T-helper 2 cell (primary cell): ENCODE results near the gene MSMB.
"Not testable (repeated sequence)": the region's sequence is repeated elsewhere in the genome, so short reads cannot be mapped to it uniquely, and the experiment has no call there.

Experiments
- DNase-seq, 5 experiments: peaks; one replicate each; pipeline versions ENCODE4 v3.0.0 to v3.0.0-alpha.2; 2012 to 2022

Gene MSMB

DNA sequence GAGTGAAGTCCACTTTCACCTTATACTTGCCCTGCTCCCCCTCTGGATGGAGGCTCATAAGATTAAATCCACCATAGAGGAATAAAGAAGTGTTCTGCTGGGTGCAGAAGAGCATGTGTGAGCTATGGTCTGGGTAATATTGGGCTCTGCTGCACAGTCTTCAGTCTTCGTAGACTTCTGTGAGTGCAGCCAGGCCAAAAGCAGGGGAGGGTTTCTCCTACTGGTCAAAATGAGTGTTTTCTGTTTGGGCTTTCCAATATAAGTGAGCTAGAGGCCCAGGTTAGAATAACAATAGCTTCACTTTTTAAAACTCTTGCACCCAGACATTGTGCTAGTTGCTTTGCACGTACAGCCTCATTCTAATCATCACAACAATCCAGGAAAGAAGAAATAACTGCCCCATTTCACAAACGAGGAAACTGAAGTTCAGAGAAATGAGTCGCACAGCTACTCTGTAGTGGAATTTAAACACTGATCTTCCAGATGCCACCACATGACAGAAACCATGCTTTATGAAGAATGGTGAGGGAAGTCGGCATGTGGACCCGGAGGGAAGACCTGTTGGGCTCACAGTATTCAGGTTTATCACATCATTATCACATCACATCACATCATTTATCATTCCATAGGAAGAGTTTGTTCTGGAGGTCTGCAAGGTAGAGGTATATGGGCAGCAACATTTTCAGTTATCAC lies 23.8 kb upstream of the MSMB start:
- DNase-seq, result no peak

DNA sequence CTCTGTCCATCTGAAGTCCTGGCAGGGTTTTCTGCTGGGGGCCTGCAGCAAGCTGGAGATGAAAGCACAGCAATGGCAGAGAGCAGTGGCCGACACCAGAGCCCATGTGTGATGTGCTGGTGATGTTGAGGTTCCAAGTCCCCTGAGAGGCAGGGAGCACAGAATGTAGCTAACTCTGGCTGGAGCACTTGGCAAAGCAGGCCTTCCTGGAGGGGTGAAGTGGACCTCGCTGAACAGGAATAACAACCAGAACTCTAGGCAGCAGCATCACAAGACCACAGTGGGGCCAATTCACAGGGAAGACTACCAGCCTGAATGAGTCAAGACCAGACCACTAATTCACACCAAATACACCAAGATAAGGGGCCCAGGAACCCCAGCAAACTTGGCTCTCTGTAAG lies 22.8 kb upstream of the MSMB start:
- DNase-seq, result no peak

DNA sequence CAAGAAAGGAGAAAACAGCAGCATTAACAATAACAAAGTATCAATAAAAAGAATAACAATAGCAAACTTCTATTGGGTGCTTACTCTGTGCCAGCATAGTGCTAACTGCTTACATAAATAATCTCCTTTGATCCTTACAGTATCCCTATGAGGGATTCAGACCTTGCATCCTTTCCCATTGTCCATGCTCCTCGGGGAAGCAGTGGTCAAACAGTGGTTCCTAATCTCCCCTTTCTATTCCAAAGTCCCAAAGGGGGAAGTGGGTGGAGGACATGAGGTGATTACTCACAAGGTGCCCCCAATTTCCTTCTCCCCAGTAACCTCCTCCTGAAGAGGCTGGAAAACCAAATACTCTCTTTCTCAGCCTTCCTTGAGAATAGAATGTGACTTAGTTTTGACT lies 22.0 kb upstream of the MSMB start:
- no peak for DNase-seq

GRCh38 chr10:46064269-46064817 lies 18.3 kb upstream of the MSMB start:
- DNase-seq, result no peak

GRCh38 chr10:46062723-46063428 lies 16.8 kb upstream of the MSMB start:
- no peak for DNase-seq

- no peak for DNase-seq
Observed at GRCh38 chr10:46060706-46061105, 14.6 kb upstream of the MSMB start.

GRCh38 chr10:46057927-46058326 lies 11.9 kb upstream of the MSMB start:
- not testable (repeated sequence) for DNase-seq

DNA sequence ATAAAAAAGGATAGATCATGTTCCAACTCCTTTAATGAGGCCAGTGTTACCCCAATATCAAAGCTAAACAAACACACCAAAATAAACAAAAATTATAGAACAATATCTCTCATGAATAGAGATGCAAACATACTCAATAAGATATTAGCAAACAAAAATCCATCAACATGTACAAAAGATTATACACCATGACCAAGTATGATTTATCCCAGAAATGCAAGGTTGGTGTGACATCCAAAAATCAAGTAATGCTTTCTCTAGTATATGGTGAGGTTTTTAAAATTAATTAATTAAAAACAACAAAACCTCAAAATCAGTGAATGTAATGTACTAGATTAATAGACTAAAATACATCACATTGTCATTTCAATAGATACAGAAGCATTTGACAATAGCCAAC lies 11.0 kb upstream of the MSMB start:
- no peak for DNase-seq

DNA sequence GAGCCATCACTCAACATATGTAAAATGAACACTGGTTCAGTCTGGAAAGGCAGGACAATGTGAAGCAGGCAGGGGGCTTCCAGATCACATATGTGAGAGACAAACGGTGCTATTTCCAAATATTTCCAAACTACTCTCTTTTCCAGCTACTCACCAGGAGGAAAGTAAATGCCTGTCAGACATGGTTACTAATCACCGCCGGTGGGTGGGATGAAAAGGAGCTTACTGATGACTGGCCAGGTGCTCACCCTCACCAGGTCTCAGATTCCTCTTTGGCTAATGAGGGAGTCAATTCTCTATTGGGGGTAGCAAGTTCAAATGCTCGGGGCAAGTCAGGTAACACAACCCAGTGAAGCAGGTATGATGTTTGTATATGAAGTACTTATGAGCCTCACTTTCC lies 9.7 kb upstream of the MSMB start:
- DNase-seq, result no peak

GRCh38 chr10:46053534-46054434 lies 7.7 kb upstream of the MSMB start:
- DNase-seq, result no peak

GRCh38 chr10:46052791-46053375 lies 6.8 kb upstream of the MSMB start:
- DNase-seq, result no peak

DNA sequence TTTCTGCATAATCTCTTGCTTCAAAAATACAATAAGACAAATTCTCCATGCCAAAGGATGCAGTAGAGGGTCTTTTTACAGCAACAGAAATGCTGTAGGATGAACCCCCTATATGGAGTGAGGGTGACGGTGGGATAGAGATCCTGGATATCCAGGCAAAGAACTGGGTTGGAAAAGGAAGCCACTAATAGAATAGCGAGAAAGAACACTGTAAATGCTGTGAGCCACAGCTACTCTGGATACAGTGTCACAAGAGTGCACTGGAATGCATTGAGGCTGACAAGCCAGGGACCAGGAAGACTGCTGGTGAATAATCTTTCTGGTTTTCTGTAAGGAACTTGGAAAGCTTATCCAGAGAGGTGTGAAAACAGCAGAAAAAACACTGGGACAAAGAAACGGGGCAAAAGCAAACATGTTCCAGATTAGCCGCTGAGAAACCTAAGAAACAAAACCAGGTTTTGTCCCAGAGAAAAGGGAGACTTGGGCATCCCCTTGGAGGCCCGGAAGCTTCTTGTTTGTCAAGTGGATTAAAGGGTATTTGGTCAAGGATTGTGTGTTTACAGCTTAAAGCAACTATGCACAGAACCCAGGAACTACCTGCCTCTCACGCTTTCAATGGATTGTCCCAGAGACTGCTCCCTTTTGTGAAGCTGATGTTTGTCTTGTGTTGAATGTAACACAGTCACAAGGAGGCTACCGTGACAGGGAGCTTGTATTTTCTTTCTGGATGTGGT lies 6.2 kb upstream of the MSMB start:
- no peak for DNase-seq

DNA sequence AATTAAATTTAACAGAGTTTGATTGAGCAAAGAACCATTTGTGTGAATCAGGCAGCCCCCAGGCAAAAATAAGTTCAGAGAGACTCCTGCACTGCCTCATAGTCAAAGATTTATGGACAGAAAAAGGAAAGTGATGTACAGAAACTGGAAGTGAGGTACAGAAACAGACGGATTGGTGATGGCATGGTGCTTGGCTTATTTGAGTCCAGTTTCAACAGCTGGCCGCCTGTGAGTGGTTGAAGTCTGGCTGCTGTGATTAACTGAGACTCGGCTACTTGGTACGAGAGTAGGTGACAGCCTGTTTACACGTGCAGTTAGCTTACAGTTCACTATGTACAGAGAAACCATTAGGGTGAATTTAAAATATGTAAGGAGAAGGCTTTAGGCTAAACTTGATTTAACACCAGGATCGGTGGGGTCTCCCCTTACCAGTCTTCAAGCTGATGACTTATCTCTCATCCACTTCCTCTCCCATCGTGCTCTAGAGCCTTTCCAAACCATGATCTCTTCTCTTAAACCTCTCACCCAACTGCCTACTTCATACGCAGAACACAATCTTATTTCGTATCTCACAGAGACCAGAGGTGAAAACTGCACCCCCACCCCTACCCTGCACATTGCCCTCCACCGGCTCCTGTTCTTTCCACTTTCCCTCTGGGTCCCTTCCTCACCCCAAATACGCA lies 5.0 kb upstream of the MSMB start:
- DNase-seq, result no peak

GRCh38 chr10:46049497-46049831 lies 3.4 kb upstream of the MSMB start:
- not testable (repeated sequence) for DNase-seq

DNA sequence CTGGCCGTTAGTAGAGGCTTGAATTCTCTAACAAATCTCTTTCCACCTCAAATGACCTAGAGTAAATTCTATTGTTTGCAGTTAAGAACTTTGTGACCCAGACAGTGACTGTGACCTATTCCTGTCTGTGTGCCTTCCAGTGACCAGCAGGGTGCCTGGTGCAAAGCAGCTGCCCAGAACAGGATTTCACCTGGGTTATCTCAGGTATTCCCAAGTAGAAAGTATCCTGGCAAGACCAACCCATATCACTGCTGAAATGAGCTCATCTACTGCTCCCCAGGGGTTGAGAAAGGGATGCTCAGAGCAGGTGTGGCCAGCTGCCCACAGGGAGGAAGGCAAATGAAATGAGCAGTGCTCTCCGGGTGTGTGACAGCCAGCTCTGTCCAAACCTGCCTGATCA lies 2.1 kb upstream of the MSMB start:
- no peak for DNase-seq

DNA sequence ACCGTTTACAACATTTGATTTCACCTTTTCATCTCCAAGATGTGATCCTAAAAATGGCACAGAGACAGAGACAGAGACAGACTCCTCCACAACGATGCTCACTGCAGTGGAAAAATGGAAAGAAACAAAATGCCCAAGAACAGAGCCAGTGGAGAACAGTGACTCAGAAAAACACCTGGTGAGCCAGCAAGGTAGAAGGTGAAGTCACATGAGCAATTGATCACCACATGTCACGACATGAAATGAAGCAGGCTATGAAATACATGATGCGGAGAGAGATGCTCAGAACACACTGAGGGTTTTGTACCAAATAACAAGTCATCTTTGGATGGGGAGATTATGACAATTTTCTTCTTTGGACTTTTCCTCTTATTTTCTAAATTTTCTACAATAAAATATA lies 3.5 kb downstream of the MSMB start:
- DNase-seq, result no peak

DNA sequence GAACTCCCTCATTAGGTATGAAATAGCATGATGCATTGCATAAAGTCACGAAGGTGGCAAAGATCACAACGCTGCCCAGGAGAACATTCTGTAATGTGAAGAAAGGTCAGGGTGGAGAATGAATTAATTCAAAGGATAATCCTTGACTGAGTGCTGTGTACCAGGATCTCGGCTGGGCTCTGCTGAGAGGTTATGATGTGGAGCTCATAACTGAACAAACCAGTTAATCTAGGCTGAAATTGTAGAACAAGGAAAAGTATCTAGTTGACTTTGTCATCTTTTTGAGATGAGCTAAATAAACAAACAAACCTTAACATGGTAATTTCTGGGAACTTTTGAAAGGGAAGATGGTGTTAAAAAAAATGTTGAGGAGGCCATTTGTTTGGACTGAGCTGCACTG lies 6.1 kb downstream of the MSMB start:
- DNase-seq, result no peak

- DNase-seq, result no peak
Observed at GRCh38 chr10:46037107-46037825, 8.8 kb downstream of the MSMB start.

- no peak for DNase-seq
Observed at GRCh38 chr10:46035923-46036849, 9.9 kb downstream of the MSMB start.

DNA sequence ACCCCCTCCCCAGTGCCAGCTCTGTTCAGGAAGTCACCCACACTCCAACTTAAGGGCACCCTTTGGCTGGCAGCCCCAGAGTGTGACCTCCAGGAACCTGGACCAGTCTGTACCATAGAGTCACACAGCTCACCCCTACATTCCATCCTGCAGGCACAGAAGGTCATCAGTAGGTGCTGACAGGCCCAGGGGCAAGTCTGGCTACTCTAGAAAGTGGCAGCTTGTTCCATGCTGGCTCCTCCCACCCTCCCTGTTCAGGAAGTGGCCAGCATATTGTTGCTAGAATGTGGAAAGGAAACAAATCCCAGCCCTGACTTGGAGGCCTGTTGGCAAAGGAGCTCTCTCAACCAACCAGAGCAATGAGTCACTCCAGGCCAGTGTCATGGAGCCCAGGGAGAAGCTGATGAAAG lies 12.5 kb downstream of the MSMB start:
- no peak for DNase-seq
